ENCODE results near the gene CXCL14.

CXCL14 gene

GRCh38 chr5:135578685-135579341 lies at the start of gene CXCL14:
Gene CXCL14 (minus strand): TSS chr5:135578991. CDS start chr5:135578778, 213 bp downstream.
- in situ Hi-C loops (cut with MboI; ENCODE audit: low sequenced_read_pairs), result no loop called here

- in situ Hi-C loops (cut with MboI; ENCODE audit: low sequenced_read_pairs), result no loop called here
These were observed 47.8 kb upstream of the CXCL14 start for GRCh38 chr5:135626636-135627035.

GRCh38 chr5:135625961-135626360 lies 47.2 kb upstream of the CXCL14 start:
- in situ Hi-C loops (cut with MboI; ENCODE audit: low sequenced_read_pairs), result no loop called here

GRCh38 chr5:135625486-135625885 lies 46.7 kb upstream of the CXCL14 start:
- in situ Hi-C loops (cut with MboI; ENCODE audit: low sequenced_read_pairs), result no loop called here

- in situ Hi-C loops (cut with MboI; ENCODE audit: low sequenced_read_pairs), result no loop called here
These were observed 46.3 kb upstream of the CXCL14 start for GRCh38 chr5:135625061-135625460.

- in situ Hi-C loops (cut with MboI; ENCODE audit: low sequenced_read_pairs), result no loop called here
These were observed 44.5 kb upstream of the CXCL14 start for GRCh38 chr5:135623186-135623715.

GRCh38 chr5:135615581-135616260 lies 36.9 kb upstream of the CXCL14 start:
- in situ Hi-C loops (cut with MboI; ENCODE audit: low sequenced_read_pairs), result no loop called here

GRCh38 chr5:135615171-135615570 lies 36.4 kb upstream of the CXCL14 start:
- in situ Hi-C loops (cut with MboI; ENCODE audit: low sequenced_read_pairs), result no loop called here

GRCh38 chr5:135609981-135610380 lies 31.2 kb upstream of the CXCL14 start:
- in situ Hi-C loops (cut with MboI; ENCODE audit: low sequenced_read_pairs), result no loop called here

- in situ Hi-C loops (cut with MboI; ENCODE audit: low sequenced_read_pairs), result no loop called here
These were observed 30.1 kb upstream of the CXCL14 start for GRCh38 chr5:135608761-135609443.

GRCh38 chr5:135608361-135608760 lies 29.6 kb upstream of the CXCL14 start:
- in situ Hi-C loops (cut with MboI; ENCODE audit: low sequenced_read_pairs), result no loop called here

- in situ Hi-C loops (cut with MboI; ENCODE audit: low sequenced_read_pairs), result no loop called here
These were observed 27.6 kb upstream of the CXCL14 start for GRCh38 chr5:135606431-135606830.

- in situ Hi-C loops (cut with MboI; ENCODE audit: low sequenced_read_pairs), result no loop called here
These were observed 26.4 kb upstream of the CXCL14 start for GRCh38 chr5:135605221-135605620.

GRCh38 chr5:135604056-135604455 lies 25.3 kb upstream of the CXCL14 start:
- in situ Hi-C loops (cut with MboI; ENCODE audit: low sequenced_read_pairs), result no loop called here

GRCh38 chr5:135602882-135603721 lies 24.3 kb upstream of the CXCL14 start:
- in situ Hi-C loops (cut with MboI; ENCODE audit: low sequenced_read_pairs), result no loop called here

GRCh38 chr5:135601466-135601865 lies 22.7 kb upstream of the CXCL14 start:
- in situ Hi-C loops (cut with MboI; ENCODE audit: low sequenced_read_pairs), result no loop called here

GRCh38 chr5:135600971-135601381 lies 22.2 kb upstream of the CXCL14 start:
- in situ Hi-C loops (cut with MboI; ENCODE audit: low sequenced_read_pairs), result no loop called here

GRCh38 chr5:135600152-135600570 lies 21.4 kb upstream of the CXCL14 start:
- in situ Hi-C loops (cut with MboI; ENCODE audit: low sequenced_read_pairs), result no loop called here

- in situ Hi-C loops (cut with MboI; ENCODE audit: low sequenced_read_pairs), result no loop called here
These were observed 20.8 kb upstream of the CXCL14 start for GRCh38 chr5:135599421-135600151.
